OCI-LY1 (cell line): Measurements from ENCODE around the gene EEF1E1.

Experiments used
- H2AFZ ChIP-seq: fragments of 200-600 bp; sonication (generic), shearing (Covaris generic); 2 replicates; pipeline ENCODE4 v1.6.0; 2014; ENCODE audit warnings: antibody characterized with exemption, mild to moderate bottlenecking, low read length
- H3F3A ChIP-seq: fragments of 200-600 bp; sonication (generic), shearing (Covaris generic); 2 replicates; pipeline ENCODE4 v1.6.0; 2014; ENCODE audit warnings: mild to moderate bottlenecking, antibody characterized with exemption, low read length, moderate library complexity; ENCODE audit not compliant: insufficient read depth
- H3K27ac ChIP-seq: fragments of 200-600 bp; sonication (generic); 2 replicates; pipeline ENCODE4 v1.5.1; 2014; ENCODE audit warnings: low read length, mixed run types, mild to moderate bottlenecking, low read depth; ENCODE audit not compliant: poor library complexity, severe bottlenecking
- H3K27me3 ChIP-seq: fragments of 200-600 bp; sonication (generic); 2 replicates; pipeline ENCODE4 v1.6.0; 2014; ENCODE audit warnings: antibody characterized with exemption, mild to moderate bottlenecking, low read length, moderate library complexity; ENCODE audit not compliant: insufficient read depth
- H3K36me3 ChIP-seq: fragments of 200-600 bp; sonication (generic); 2 replicates; pipeline ENCODE4 v1.6.1; 2014; ENCODE audit warnings: mild to moderate bottlenecking, antibody characterized with exemption, low read length, moderate library complexity, mixed read lengths; ENCODE audit not compliant: insufficient read depth
- H3K4me1 ChIP-seq: fragments of 200-600 bp; sonication (generic); 2 replicates; pipeline ENCODE4 v1.5.1; 2014; ENCODE audit warnings: mild to moderate bottlenecking, low read length, moderate library complexity; ENCODE audit not compliant: insufficient read depth, severe bottlenecking
- H3K4me2 ChIP-seq: fragments of 200-600 bp; sonication (generic), shearing (Covaris generic); 2 replicates; pipeline ENCODE4 v1.6.1; 2014; ENCODE audit warnings: low read length
- H3K4me3 ChIP-seq: fragments of 200-600 bp; sonication (generic); 2 replicates; pipeline ENCODE4 v1.5.1; 2014; ENCODE audit warnings: low read length, low read depth, mild to moderate bottlenecking, mixed read lengths; ENCODE audit not compliant: poor library complexity, severe bottlenecking
- H3K79me2 ChIP-seq: fragments of 200-600 bp; shearing (Covaris generic); 2 replicates; pipeline ENCODE4 v1.6.1; 2016; ENCODE audit warnings: mixed run types, low read length, mixed read lengths; ENCODE audit not compliant: insufficient read depth
- H3K9ac ChIP-seq: fragments of 200-600 bp; sonication (generic), shearing (Covaris generic); 2 replicates; pipeline ENCODE4 v1.6.1; 2014; ENCODE audit warnings: mild to moderate bottlenecking, low read length, mixed read lengths
- H3K9me2 ChIP-seq: fragments of 200-600 bp; sonication (generic), shearing (Covaris generic); 2 replicates; pipeline ENCODE4 v1.6.1; 2014; ENCODE audit warnings: low read depth, mild to moderate bottlenecking, low read length, mixed read lengths
- H3K9me3 ChIP-seq: fragments of 200-600 bp; shearing (Covaris generic); 2 replicates; pipeline ENCODE4 v1.6.1; 2014; ENCODE audit warnings: low read length, mixed read lengths
- H4K20me1 ChIP-seq: fragments of 200-600 bp; sonication (generic), shearing (Covaris generic); 2 replicates; pipeline ENCODE4 v1.6.0; 2016; ENCODE audit warnings: mild to moderate bottlenecking, low read length; ENCODE audit not compliant: insufficient read depth
- CTCF ChIP-seq: fragments of 200-600 bp; sonication (generic), shearing (Covaris generic); IDR thresholded peaks from 2 replicates; pipeline ENCODE4 v1.5.1; 2017; ENCODE audit warnings: mild to moderate bottlenecking, antibody characterized with exemption, low read length, moderate library complexity, mixed read lengths
- EZH2 ChIP-seq: fragments of 200-600 bp; sonication (generic), shearing (Covaris generic); IDR thresholded peaks from 2 replicates; pipeline ENCODE4 v1.8.0; 2017; ENCODE audit warnings: borderline replicate concordance, mixed run types, mild to moderate bottlenecking, antibody characterized with exemption, low read length, moderate library complexity, mixed read lengths

EEF1E1 gene

DNA sequence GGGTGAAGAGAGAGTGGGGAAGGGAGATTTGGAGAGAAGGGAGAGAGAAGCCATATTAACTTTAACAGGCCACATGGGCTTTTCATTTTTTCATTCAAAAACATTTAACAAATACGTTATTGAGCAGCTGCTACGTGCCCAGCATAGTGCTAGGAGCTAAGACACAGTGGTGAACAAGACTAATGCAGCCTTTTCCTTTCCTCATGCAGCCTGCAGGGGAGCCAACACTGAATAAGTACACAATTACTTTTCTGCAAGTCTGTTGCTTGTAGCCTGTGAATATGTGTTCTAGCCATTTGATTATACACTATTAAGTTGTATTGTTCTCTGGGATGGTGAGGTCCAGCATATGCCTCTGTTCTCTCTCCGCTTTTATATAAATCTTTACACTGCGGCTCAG, 36.2 kb downstream of the EEF1E1 start:
- peak overlapping the region; percentile 92 for H2AFZ ChIP-seq
- no peak overlapping the region for H3K4me2 ChIP-seq
- 0 out of 2 replicates have a peak, but pooled peaks cover 2% of the 10 kb centered on the region for H3F3A ChIP-seq
- H3K9me2 ChIP-seq: no peaks in the 10 kb centered on the region
- TF ChIP-seq CTCF (peak; percentile 28; the same call in 1 of the 2 replicates), EZH2 (no peak)
- no peaks in the 10 kb centered on the region for H3K27me3 ChIP-seq
- H3K4me1 ChIP-seq: peaks cover 27% of the 10 kb centered on the region
- no peak overlapping the region for H3K4me3 ChIP-seq
- H3K79me2 ChIP-seq: no peaks in the 10 kb centered on the region
- H3K27ac ChIP-seq: no peak overlapping the region
- no peaks in the 10 kb centered on the region for H3K9me3 ChIP-seq
- H3K9ac ChIP-seq: no peak overlapping the region
- no peaks in the 10 kb centered on the region for H4K20me1 ChIP-seq
- peaks cover 11% of the 10 kb centered on the region; the same call in 1 of the 2 replicates for H3K36me3 ChIP-seq

- Histone ChIP-seq H3K4me3 (no peak overlapping the region), H4K20me1 (no peaks in the 10 kb centered on the region), H3K4me2 (no peak overlapping the region), H3K27me3 (no peaks in the 10 kb centered on the region), H3K9me2 (no peaks in the 10 kb centered on the region), H3K27ac (no peak overlapping the region), H3K79me2 (no peaks in the 10 kb centered on the region), H2AFZ (peak overlapping the region; percentile 92), H3K9ac (no peak overlapping the region), H3F3A (0 out of 2 replicates have a peak, but pooled peaks cover 2% of the 10 kb centered on the region), H3K9me3 (no peaks in the 10 kb centered on the region), H3K36me3 (peaks cover 11% of the 10 kb centered on the region), H3K4me1 (peaks cover 27% of the 10 kb centered on the region)
- TF ChIP-seq CTCF (no peak), EZH2 (no peak)
Observed at GRCh38 chr6:8065519-8065911, 36.8 kb downstream of the EEF1E1 start.

GRCh38 chr6:8064638-8065518, 37.5 kb downstream of the EEF1E1 start:
- Histone ChIP-seq H3K36me3 (peaks cover 18% of the 10 kb centered on the region), H4K20me1 (no peaks in the 10 kb centered on the region), H2AFZ (peak overlapping the region; percentile 92), H3K4me2 (peak overlapping the region; percentile 85), H3K9me3 (no peaks in the 10 kb centered on the region), H3K4me1 (peaks cover 27% of the 10 kb centered on the region), H3K9me2 (no peaks in the 10 kb centered on the region), H3K79me2 (no peaks in the 10 kb centered on the region), H3K27me3 (no peaks in the 10 kb centered on the region), H3K9ac (peak overlapping the region; percentile 55), H3K4me3 (peak overlapping the region; percentile 85), H3F3A (0 out of 2 replicates have a peak, but pooled peaks cover 2% of the 10 kb centered on the region), H3K27ac (peak overlapping the region; percentile 53)
- TF ChIP-seq CTCF: no peak
- TF ChIP-seq EZH2: no peak
